ENCODE measurements around the gene NHLH1. TPM values are rescaled to one million over a fixed set of nuclear protein-coding genes. Genes with fewer than 3 reads are reported as not detected.

The NHLH1 gene
- total RNA-seq, 1 donor from 2014 or later: 0.08 TPM

DNA sequence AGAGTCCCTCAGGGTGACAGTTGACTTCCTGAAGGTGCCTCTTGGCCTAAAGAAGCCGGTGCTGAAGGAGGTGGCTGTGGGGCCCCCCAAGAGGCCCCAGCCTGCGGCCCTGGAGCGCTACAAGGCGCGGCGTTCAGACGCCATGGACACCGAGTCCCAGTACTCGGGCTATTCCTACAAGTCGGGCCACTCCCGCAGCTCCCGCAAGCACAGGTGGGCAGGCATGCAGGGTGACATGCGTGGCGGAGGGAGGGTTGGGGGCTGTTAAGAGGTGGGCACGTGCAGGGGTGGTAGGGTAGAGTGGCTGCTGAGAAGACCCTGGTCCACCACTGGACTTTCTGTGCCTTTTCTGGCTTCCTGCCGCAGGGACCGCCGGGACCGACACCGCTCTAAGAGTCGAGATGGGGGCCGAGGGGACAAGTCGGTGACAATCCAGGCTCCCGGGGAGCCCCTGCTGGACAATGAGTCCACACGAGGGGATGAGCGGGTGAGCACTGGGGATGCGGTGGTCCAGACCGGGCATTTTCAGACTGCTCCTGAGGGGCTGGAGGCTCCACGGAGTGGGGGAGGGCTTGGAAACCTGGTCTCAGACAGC is 48.9 kb downstream of the NHLH1 start:
- Histone ChIP-seq H3K27me3 (ENCODE audit: control insufficient read depth, insufficient read depth, low read length) (no peaks in the 10 kb centered on the region), H3K4me3 (ENCODE audit: low read depth, low read length) (no peak overlapping the region)
- no peak for DNase-seq (ENCODE audit: low read depth)

DNA sequence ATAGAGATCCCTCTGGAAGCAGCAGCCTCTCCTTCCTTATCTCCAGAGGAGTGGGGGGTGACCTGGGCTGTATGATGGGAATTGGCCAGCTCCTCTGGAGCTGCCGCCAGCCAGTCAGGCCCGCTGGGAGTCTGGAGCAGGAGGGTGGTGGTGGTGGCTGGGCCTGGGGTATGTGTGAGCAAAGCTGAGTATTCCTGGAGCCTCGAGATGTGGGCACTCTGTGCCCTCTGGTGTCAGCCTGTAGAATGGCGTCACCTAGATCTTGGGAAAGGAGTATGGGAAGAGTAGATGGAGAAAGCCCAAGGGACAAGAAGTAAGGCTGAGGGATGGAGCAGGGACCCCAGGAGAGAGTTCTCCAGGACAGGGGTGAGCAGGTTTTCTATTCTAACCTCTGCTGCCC is 49.5 kb downstream of the NHLH1 start:
- DNase-seq (ENCODE audit: low read depth): no peak
- no peaks in the 10 kb centered on the region for H3K36me3 ChIP-seq (ENCODE audit: control insufficient read depth, insufficient read depth, low read length)
- TF ChIP-seq, protein P1, sequence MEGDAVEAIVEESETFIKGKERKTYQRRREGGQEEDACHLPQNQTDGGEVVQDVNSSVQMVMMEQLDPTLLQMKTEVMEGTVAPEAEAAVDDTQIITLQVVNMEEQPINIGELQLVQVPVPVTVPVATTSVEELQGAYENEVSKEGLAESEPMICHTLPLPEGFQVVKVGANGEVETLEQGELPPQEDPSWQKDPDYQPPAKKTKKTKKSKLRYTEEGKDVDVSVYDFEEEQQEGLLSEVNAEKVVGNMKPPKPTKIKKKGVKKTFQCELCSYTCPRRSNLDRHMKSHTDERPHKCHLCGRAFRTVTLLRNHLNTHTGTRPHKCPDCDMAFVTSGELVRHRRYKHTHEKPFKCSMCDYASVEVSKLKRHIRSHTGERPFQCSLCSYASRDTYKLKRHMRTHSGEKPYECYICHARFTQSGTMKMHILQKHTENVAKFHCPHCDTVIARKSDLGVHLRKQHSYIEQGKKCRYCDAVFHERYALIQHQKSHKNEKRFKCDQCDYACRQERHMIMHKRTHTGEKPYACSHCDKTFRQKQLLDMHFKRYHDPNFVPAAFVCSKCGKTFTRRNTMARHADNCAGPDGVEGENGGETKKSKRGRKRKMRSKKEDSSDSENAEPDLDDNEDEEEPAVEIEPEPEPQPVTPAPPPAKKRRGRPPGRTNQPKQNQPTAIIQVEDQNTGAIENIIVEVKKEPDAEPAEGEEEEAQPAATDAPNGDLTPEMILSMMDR (IDR thresholded peaks at IDR 0.05; ENCODE audit: insufficient read depth, low read length, poor library complexity, severe bottlenecking): peak; percentile 76

More for the DNA sequence above, 48.9 kb downstream of the NHLH1 start:
- H3K36me3 ChIP-seq (ENCODE audit: control insufficient read depth, insufficient read depth, low read length): no peaks in the 10 kb centered on the region
- TF ChIP-seq, protein P1 (IDR thresholded peaks at IDR 0.05; ENCODE audit: insufficient read depth, low read length, poor library complexity, severe bottlenecking): no peak

DNA sequence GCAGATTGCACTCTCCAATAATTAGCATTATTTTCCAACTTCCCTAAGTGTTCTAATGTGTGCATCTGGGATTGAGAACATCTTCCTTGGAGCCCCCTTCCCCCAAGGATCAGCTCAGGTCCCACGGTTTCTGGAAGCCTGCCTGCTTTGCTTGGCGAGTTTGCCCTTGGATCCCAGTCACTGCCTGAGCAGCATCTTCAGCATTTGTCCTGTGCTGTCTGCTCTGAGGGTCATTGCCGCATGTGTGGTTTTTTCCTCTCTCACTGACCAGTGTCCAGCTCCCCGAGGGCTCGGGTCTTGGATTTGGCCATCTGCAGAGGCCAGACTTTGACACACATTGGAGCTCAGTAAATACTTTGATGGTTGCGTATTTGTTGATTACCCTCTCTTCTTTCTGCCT is 51.6 kb downstream of the NHLH1 start:
- TF ChIP-seq, protein P1 (IDR thresholded peaks at IDR 0.05; ENCODE audit: insufficient read depth, low read length, poor library complexity, severe bottlenecking): no peak
- Histone ChIP-seq H3K4me3 (ENCODE audit: low read depth, low read length) (no peak overlapping the region), H3K27me3 (ENCODE audit: control insufficient read depth, insufficient read depth, low read length) (no peaks in the 10 kb centered on the region), H3K36me3 (ENCODE audit: control insufficient read depth, insufficient read depth, low read length) (no peaks in the 10 kb centered on the region)
- DNase-seq (ENCODE audit: low read depth): no peak

More for the DNA sequence above, 49.5 kb downstream of the NHLH1 start:
- Histone ChIP-seq H3K4me3 (ENCODE audit: low read depth, low read length) (no peak overlapping the region), H3K27me3 (ENCODE audit: control insufficient read depth, insufficient read depth, low read length) (no peaks in the 10 kb centered on the region)

DNA sequence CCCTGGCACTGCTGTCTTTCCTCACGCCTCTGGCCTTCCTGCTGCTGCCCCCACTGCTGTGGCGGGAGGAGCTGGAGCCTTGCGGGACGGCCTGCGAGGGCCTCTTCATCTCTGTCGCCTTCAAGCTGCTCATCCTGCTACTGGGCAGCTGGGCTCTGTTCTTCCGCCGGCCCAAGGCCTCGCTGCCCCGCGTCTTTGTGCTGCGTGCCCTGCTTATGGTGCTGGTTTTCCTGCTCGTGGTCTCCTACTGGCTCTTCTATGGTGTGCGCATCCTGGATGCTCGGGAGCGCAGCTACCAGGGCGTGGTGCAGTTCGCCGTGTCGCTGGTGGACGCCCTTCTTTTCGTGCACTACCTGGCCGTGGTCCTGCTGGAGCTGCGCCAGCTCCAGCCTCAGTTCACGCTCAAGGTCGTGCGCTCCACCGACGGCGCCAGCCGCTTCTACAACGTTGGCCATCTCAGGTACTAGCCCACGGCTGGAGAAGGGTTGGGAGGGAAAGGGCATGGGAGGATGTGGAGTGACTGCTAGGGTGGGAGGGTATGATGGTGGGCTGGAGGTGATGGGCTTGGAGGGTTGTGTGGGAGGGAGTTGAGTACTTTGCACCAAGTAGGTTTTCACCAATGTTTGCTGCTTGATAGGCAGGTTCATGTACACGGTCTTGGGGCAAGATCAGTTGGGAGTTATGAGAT is 52.4 kb downstream of the NHLH1 start:
- H3K27me3 ChIP-seq (ENCODE audit: control insufficient read depth, insufficient read depth, low read length): no peaks in the 10 kb centered on the region
- H3K36me3 ChIP-seq (ENCODE audit: control insufficient read depth, insufficient read depth, low read length): no peaks in the 10 kb centered on the region
- no peak overlapping the region for H3K4me3 ChIP-seq (ENCODE audit: low read depth, low read length)
- TF ChIP-seq, protein P1 (IDR thresholded peaks at IDR 0.05; ENCODE audit: insufficient read depth, low read length, poor library complexity, severe bottlenecking): no peak
- no peak for DNase-seq (ENCODE audit: low read depth)

DNA sequence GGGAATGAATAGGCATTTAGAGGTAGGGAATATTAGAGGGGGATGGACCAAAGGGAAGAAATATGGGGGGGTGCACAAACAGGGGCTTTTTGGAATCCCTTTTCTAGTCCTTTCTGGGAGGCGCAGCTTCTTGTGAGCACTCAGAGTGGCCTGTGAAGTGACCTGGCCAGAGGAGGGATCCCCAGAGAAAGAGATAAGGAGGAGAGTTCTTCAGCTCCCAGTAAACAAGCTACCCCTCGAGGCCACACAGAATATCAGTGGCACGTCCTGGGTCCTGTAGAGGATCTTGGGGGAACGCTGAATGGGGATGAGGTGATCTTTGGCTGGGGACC is 52.9 kb downstream of the NHLH1 start:
- H3K36me3 ChIP-seq (ENCODE audit: control insufficient read depth, insufficient read depth, low read length): no peaks in the 10 kb centered on the region
- no peak overlapping the region for H3K4me3 ChIP-seq (ENCODE audit: low read depth, low read length)
- no peak for DNase-seq (ENCODE audit: low read depth)
- TF ChIP-seq, protein P1 (IDR thresholded peaks at IDR 0.05; ENCODE audit: insufficient read depth, low read length, poor library complexity, severe bottlenecking): no peak
- no peaks in the 10 kb centered on the region for H3K27me3 ChIP-seq (ENCODE audit: control insufficient read depth, insufficient read depth, low read length)

Measured in kidney epithelial cell (primary cell).